Activated CD8-positive, alpha-beta memory T cell treated with anti-CD3 and anti-CD28 coated beads for 48 hours (primary cell): ENCODE results near the gene WEE1.
"Not testable (repeated sequence)": the region's sequence is repeated elsewhere in the genome, so short reads cannot be mapped to it uniquely, and the experiment has no call there.

Source experiments
- DNase-seq, 3 experiments: peaks; one replicate each; pipeline ENCODE4 v3.0.0-alpha.2; 2020; ENCODE audit warnings: low read depth in 2 of 3, low spot score in 2 of 3

WEE1 gene

DNA sequence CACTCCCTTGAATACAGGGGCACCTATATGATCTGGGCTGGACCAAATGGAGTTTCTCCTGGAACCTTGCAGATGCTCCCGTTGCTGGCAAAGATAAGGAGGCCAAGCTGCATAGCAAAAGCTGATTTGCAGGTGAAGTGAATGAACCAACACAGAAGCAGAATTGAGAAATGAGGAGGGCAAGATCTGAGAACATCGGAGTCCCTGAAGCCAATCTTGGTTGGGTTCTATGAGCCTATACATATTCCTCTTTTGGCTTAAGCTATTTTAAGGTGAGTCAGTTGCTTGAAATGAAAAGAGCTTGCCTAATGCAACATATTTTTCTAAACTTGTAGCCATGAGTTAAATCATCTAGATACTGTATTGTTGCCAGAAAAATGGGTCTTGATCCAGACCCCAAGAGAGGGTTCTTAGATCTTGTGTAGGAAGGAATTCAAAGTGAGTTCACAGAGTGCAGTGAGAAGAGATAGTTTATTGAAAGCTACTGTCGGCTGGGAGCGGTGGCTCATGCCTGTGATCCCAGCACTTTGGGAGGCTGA is 23.5 kb downstream of the WEE1 start:
- DNase-seq = no peak

GRCh38 chr11:9600166-9600565 is 26.7 kb downstream of the WEE1 start:
- DNase-seq = no peak

DNA sequence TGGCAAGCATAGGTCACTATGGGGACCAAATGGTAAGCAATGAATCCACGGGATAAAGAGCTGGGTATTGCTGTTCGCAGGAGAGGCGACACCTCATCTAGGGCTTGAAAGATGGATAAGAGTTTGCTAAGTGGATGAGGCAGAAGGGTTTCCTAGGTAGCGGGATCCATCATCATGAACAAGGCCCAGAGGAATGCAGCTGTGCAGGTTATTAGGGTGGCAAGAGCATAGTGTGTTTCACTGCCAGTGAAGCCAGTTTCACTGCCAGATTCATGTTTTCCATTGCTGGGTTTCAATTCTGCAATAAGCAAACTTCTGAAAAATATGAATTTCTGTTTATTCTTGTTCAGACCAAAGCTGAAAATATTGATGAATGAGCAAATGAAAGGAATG is 27.2 kb downstream of the WEE1 start:
- no peak for DNase-seq

GRCh38 chr11:9601037-9601875 is 27.8 kb downstream of the WEE1 start:
- peak; percentile 29 to 52 (median 42) for DNase-seq

- no peak for DNase-seq
These were observed 28.4 kb downstream of the WEE1 start for GRCh38 chr11:9601876-9602199.

- DNase-seq = not testable (repeated sequence)
These were observed 29.7 kb downstream of the WEE1 start for GRCh38 chr11:9603214-9603613.

DNA sequence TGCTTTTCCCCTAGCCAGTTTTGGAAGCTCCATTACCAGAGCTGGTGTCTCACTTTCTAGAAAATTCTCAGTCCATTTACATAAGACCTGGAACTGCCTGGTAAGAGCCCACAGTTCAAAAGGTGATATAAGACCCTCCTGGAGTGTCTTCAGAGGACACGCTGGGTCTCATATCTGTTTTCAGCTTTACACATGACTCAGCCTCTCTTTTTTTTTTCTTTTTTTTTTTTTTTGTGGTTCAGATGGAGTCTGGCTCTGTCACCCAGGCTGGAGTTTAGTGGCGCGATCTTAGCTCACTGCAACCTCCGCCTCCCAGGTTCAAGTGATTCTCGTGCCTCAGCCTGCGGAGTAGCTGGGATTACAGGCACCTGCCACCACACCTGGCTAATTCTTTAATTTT is 30.7 kb downstream of the WEE1 start:
- DNase-seq = no peak

DNA sequence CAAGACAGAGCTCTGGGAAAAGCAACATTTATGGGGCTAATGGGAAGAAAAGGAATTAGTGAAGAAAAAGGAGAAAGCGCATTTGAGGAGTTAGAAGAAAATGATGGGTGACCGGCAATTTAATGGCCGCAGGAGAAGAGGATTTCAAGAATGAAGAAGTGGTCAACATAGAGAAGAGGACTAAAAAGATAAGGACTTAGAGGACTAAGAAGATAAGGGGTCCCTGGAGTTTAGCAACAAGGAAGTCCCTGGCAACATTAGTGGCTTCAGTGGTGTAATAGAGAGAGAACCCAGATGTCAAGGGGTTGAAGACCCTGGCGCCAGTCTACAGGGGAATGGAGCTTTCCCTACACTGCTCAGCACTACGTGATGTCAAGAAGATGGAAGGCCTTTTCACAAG is 32.3 kb downstream of the WEE1 start:
- DNase-seq = no peak

DNA sequence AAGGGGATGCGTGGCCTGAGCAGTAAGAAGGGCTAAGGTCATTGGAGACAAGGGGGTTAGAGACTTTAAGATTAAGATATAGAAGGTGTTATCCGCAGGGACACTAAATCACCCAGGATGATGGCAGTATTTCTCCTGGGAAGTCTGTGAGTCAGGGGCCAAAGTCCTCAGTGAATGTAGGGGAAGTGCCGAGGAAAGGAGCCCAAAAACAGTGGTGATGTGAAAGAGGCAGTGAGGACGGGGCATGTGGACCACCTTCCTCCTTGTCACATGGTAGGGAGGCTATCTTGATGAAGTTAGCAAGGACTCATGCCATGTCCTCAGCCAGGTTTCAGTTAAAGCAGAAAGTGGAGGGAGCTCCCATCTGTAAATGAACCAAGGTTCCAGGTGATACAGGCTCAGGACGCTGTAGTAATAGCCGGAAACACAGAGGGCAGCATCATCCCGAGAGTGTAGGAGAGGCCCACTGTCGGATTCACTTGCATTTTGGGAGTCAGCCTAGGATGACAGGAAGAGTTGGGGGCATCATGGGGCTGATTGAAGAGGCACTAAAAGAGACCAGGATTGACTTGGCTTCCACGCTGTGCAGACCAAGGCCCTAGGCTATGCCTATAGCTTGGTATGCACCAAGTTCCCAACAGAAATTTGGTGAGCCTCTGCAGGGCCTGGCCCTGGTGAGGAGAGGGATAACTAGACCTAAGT is 33.5 kb downstream of the WEE1 start:
- no peak for DNase-seq

DNA sequence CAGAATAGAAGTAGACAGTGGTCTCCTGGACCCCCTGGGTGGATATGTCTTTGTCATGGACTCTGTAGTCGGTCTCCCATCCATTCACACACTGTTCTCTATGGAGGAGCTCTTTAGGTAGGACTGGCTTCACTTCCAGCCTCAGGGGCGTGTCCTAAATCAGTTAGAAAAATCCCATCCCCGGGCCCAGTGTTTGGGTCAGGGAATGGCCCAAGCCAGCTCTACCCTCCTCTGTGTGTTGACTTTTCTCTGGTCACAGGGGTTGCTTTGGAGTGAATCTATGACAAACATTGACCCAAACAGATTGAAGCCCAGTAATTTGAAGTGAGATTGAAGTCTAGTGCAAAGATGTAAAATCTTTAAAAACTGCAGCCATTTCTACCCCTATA is 34.0 kb downstream of the WEE1 start:
- no peak for DNase-seq

DNA sequence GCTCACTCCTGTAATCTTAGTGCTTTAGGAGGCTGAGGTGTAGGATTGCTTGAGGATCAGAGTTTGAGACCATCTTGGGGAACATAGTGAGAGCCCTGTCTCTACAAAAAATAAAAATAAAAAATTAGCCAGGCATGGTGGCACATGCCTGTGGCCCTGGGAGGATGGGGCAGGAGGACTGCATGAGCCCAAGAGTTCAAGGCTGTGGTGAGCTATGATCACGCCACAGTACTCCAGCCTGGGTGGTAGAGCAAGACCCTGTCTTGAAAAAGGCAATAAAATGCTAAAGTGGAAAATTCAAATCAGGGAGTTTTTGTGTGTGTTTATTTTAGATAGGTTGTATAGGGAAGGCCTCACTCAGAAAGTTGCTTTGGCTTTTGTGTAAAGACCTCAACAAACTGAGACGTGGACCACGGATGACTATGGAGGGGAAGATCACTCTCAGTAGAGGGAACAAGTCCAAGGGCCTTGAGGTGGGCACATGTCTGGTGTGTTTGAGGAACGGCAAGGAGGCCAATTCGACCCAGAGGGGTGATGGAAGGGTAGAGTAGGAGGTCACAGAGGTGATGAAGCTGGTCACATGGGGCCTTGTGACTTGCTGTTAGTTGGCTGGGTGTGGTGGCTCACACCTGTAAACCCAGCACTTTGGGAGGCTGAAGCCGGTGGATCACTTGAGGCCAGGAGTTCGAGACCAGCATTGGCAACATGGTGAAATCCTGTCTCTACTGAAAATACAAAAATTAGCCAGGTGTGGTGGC is 35.7 kb downstream of the WEE1 start:
- DNase-seq = no peak

DNA sequence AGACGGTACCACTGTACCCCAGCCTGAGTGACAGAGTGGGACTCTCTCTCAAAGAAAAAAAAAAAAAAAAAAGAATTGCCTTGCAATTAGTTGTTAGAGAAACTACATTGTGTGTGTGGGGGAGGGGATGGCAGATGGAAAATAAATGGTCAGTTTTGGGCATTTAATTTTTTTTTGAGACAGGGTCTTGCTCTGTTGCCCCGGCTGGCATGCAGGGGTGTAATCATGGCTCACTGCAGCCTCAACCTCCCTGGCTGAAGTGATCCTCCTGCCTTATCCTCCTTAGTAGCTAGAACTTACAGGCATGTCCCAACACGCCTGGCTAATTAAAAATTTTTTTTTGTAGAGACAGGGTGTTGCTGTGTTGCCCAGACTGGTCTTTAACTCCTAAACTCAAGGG is 36.4 kb downstream of the WEE1 start:
- DNase-seq = no peak

DNA sequence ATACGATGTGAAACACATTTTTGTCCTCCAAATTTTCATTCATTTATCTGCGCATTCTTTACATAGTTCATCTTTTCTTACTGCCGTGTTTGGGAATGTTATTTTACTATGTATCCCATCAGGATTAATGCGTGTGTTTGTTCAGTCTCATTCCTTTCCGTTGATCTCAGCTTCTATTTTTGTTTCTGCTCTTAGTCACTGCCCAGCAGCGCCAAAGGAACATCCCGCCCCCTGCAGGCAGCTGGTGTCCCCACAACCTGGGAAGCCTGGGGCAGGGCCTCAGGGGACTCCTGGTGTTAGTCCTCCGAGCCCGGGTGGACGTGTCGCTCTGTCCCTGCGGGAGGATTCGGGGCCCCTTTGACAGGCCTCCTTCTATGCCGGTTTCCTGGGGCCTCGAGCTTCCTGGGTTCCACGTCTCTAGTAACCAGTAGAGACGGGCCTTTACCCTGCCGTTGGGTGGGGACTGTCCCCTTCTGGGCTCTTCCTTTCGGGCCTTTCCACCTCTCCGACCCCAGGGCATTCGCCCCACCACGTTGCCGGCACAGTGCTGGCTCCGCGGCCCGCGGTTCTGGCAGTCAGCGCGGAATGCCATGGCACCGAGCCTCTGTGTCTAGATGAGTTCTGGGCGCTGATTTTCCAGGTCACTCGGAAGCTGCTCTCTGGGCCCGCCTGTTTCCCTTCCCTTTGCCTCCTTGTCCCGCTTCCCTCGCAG is 39.8 kb downstream of the WEE1 start:
- peak; percentile 70 to 80 (median 73) for DNase-seq

DNA sequence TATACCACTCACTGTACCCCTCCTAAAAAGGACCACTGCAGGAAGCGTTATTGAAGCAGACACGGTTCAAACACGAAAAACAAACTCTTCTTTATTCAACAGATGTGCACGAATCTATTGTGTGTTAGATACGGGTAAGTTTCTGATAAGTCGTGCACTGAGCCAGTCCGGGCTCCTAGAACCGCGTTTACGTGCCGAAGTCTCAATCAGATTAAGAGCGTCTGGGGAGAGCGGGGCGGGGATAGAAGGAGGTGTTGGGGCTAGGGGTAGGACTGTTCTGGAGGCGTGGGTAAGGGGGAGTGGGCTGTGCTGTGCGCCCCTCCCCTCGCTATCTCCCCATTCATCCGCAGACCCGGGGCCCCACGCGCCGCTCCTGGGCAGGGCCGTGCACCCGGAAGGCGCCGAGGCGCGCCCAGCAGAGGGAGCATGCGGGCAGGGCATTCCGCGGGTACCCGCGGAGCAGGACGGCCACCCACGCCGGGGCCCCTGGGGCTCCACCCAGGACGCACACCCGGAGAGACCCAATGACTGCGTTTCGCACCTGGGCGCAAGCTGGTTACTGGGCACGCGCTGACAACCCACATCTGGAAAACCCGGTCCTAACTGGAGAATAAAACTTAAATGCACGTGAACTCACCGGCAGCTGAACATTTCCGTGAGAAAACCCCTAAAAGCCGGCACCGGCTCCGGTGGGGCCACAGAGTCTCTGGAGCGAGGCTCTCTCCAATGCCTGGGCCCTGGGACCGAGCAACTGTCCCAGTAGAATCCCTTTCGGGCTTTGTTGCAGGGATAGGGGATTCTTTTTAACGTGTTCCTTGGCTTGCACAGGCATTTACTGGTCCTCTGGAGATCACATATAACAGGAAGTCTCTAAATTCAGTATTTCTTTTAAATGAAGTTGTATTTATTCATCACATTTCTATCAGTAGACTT is 40.6 kb downstream of the WEE1 start:
- DNase-seq = peak; percentile 72 to 87 (median 84)

GRCh38 chr11:9615031-9615451 is 41.6 kb downstream of the WEE1 start:
- DNase-seq = no peak

- no peak for DNase-seq
These were observed 42.7 kb downstream of the WEE1 start for GRCh38 chr11:9616042-9616675.

DNA sequence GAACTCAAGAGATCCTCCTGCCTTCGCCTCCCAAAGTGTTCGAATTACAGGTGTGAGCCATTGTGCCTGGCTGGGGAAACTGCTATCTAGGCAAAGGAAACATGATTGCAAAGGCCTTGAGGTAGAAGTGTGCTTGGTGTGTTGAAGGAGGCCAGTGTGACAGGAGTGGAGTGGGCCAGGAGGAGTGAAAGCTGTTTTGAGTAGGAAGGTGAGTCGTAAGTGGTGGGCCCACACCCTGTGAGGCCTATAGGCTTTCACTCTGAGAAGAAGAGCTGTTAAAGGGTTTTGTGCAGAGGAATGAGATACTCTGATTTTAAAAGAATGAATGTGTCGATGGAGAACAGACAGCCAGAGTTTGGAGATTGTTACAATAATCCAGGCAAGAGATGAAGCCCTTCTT is 43.4 kb downstream of the WEE1 start:
- DNase-seq = no peak

DNA sequence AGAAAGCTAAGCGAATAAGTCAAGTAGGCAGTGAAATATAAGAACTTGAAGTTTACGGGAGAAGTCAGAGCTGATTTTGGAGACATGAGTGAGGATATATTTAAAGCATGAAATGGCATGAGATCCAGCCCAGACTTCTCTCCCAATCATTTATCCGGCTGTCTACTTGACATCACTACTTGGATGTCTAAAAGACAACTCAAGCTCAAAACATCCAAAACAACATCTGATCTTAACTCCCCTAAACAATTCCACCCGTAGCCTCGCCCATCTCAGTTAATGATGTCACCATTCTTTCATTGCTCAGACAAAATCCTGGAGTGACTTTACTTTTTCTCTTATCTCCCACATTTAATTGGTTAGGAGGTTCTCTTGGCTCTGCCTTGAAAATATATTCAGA is 44.5 kb downstream of the WEE1 start:
- DNase-seq = no peak

- DNase-seq = no peak
These were observed 45.5 kb downstream of the WEE1 start for GRCh38 chr11:9619004-9619403.

DNA sequence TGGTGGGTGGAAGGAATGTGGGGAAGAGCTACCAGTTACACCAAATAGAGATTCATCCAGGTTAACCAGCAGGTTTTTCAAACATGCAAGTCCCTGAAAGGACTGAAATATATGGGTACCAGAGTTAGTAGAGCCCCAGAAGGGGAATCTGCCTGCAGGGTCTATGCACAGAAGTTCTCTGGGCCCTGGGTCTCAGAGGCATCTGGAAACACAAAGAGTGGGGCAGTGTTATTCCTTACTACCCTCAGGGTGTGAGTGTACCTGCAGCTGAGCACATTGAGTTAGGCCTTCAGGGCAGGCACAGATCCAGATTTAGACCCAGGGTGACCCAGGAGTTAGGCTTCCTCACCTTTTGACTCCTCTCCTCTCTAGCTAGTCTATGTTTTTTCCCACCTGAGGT is 46.5 kb downstream of the WEE1 start:
- DNase-seq = no peak
